ENCODE results near the gene CHSY1. TPM values are rescaled to one million over a fixed set of nuclear protein-coding genes. Genes with fewer than 3 reads are reported as not detected.

CHSY1 gene
- total and polyA plus RNA-seq, 2 of the 4 experiments (the other 2 are of a cell fraction) = 40.9 to 53.2 TPM

- ChIA-PET POLR2A (ENCODE audit: unreplicated experiment) (no interaction called here), CTCF (no interaction called here)
- no peak overlapping the region for H3K18ac ChIP-seq (ENCODE audit: low read depth, low read length)
- 0 out of 2 replicates have a peak, but pooled peaks cover 2% of the 10 kb centered on the region for H3K4me1 ChIP-seq (ENCODE audit: control insufficient read depth, insufficient read depth, low read length)
- H2BK15ac ChIP-seq (ENCODE audit: low read depth, low read length) = no peak overlapping the region
- no peak overlapping the region for H4K91ac ChIP-seq (ENCODE audit: insufficient read depth, low read depth, low read length)
- no peak for TF ChIP-seq CHD1 (IDR thresholded peaks at IDR 0.05; ENCODE audit: low read depth, low read length)
- no peak for TF ChIP-seq MAFK (IDR thresholded peaks at IDR 0.05; ENCODE audit: low read depth, low read length)
- no peak for TF ChIP-seq BHLHE40 (IDR thresholded peaks at IDR 0.05; ENCODE audit: low read depth, low read length)
- TF ChIP-seq FOS (IDR thresholded peaks at IDR 0.05; ENCODE audit: low read depth, low read length) = no peak
- TF ChIP-seq RCOR1 (IDR thresholded peaks at IDR 0.05; ENCODE audit: insufficient replicate concordance, low read length) = no peak
- no peak for TF ChIP-seq ELK1 (IDR thresholded peaks at IDR 0.05; ENCODE audit: borderline replicate concordance, low read depth, low read length)
- TF ChIP-seq USF2 (IDR thresholded peaks at IDR 0.05; ENCODE audit: low read depth, low read length) = no peak
- TF ChIP-seq NFE2L2 (IDR thresholded peaks at IDR 0.05; ENCODE audit: low read depth, low read length) = no peak
- TF ChIP-seq POLR2A (IDR thresholded peaks at IDR 0.05; ENCODE audit: low read depth, low read length) = no peak
- no peak for TF ChIP-seq MXI1 (IDR thresholded peaks at IDR 0.05; ENCODE audit: borderline replicate concordance, low read depth, low read length)
- H3K79me1 ChIP-seq (ENCODE audit: low read depth in 1 of 2, low read length in 2 of 2) = peaks cover 35 to 61% of the 10 kb centered on the region in 2 experiments
- BruUV-seq (replicated peaks) = no TSS peak
- no peak overlapping the region for H4K8ac ChIP-seq (ENCODE audit: low read depth in 2 of 2, low read length in 2 of 2)
- no peak overlapping the region for H3K56ac ChIP-seq (ENCODE audit: extremely low read depth, insufficient read depth, low read length)
- no peak overlapping the region for H3K4ac ChIP-seq (ENCODE audit: low read depth, low read length)
- no peaks in the 10 kb centered on the region for H3K9me3 ChIP-seq (ENCODE audit: control insufficient read depth, insufficient read depth, low read length)
- peaks cover 55% of the 10 kb centered on the region for H3K36me3 ChIP-seq (ENCODE audit: control insufficient read depth, insufficient read depth, low read length)
- H3K4me3 ChIP-seq (ENCODE audit: insufficient read depth, low read depth, low read length) = no peak overlapping the region
- H3K14ac ChIP-seq (replicated peaks; ENCODE audit: low read depth, low read length) = no peak overlapping the region
- H4K5ac ChIP-seq (ENCODE audit: low read depth, low read length) = no peak overlapping the region
- in situ Hi-C loops (cut with MboI; ENCODE audit: low sequenced_read_pairs) = loop anchor here (25.0 kb wide), 2 partner anchors 361 to 561 kb away; partner anchors contain the start of gene LRRK1
- H3K9ac ChIP-seq (ENCODE audit: low read depth, low read length) = no peak overlapping the region
- H3K27ac ChIP-seq (ENCODE audit: insufficient read depth, low read length) = no peak overlapping the region
- H3K23ac ChIP-seq (ENCODE audit: low read depth, low read length) = no peak overlapping the region
- H2BK120ac ChIP-seq (ENCODE audit: low read depth, low read length) = no peak overlapping the region
- H3K9me1 ChIP-seq (ENCODE audit: insufficient read depth, low read length) = peaks cover 7% of the 10 kb centered on the region
- H2AFZ ChIP-seq (replicated peaks; ENCODE audit: low read length, poor library complexity) = no peak overlapping the region
- H2AK5ac ChIP-seq (ENCODE audit: low read depth, low read length) = no peak overlapping the region
- no peak overlapping the region for H3K4me2 ChIP-seq (ENCODE audit: low read depth, low read length)
- no peak overlapping the region for H2BK20ac ChIP-seq (ENCODE audit: low read depth, low read length)
- intact Hi-C loops (cut with micrococcal nuclease) = no loop called here
- peaks cover 16% of the 10 kb centered on the region; the same call in 1 of the 2 replicates for H4K20me1 ChIP-seq (ENCODE audit: insufficient read depth, low read length)
- dilution Hi-C loops (cut with HindIII; ENCODE audit: low sequenced_read_pairs, unreplicated experiment) = no loop called here
- no peaks in the 10 kb centered on the region for H3K27me3 ChIP-seq (ENCODE audit: control insufficient read depth, insufficient read depth, low read length)
- H2AK9ac ChIP-seq (replicated peaks; ENCODE audit: low read depth, low read length, poor library complexity) = no peak overlapping the region
- WGBS, 2 experiments (ENCODE audit: extremely low coverage in 2 of 2, insufficient read length in 1 of 2) = 85% methylated on average over 2 of the region's 5 CpGs; no CpG with 5 or more reads in 1 of the 2 experiments
- no peak overlapping the region for H2BK5ac ChIP-seq (ENCODE audit: low read depth, low read length, poor library complexity, severe bottlenecking)
- DNase-seq = no peak
- ATAC-seq (ENCODE audit: low read depth) = no peak
Measured at GRCh38 chr15:101273534-101273933, 21.7 kb upstream of the CHSY1 start.
